ENCODE measurements around the gene ADAMTSL1. TPM values are rescaled to one million over a fixed set of nuclear protein-coding genes. Genes with fewer than 3 reads are reported as not detected.
A peak's percentile ranks its signal among the peaks of the same experiment; 100 is the strongest.

ADAMTSL1 gene
- total RNA-seq, 1 donor from 2014 or later, result 1.6 TPM

GRCh38 chr9:18487611-18488010 is 13.7 kb downstream of the ADAMTSL1 start:
- DNase-seq (ENCODE audit: low read depth), result no peak
- H3K27me3 ChIP-seq (ENCODE audit: control insufficient read depth, insufficient read depth, low read length), result no peaks in the 10 kb centered on the region
- no peaks in the 10 kb centered on the region for H3K36me3 ChIP-seq (ENCODE audit: control insufficient read depth, insufficient read depth, low read length)
- FAIRE-seq, result no peak
- H3K4me3 ChIP-seq (ENCODE audit: low read depth, low read length), result no peak overlapping the region
- TF ChIP-seq CTCF (IDR thresholded peaks at IDR 0.05; ENCODE audit: insufficient read depth, low read length, severe bottlenecking), result no peak

- Histone ChIP-seq H3K4me3 (ENCODE audit: low read depth, low read length) (no peak overlapping the region), H3K27me3 (ENCODE audit: control insufficient read depth, insufficient read depth, low read length) (no peaks in the 10 kb centered on the region), H3K36me3 (ENCODE audit: control insufficient read depth, insufficient read depth, low read length) (no peaks in the 10 kb centered on the region)
- no peak for FAIRE-seq
- no peak for DNase-seq (ENCODE audit: low read depth)
- TF ChIP-seq CTCF (IDR thresholded peaks at IDR 0.05; ENCODE audit: insufficient read depth, low read length, severe bottlenecking), result no peak
Measured at GRCh38 chr9:18488886-18489285, 14.9 kb downstream of the ADAMTSL1 start.

DNA sequence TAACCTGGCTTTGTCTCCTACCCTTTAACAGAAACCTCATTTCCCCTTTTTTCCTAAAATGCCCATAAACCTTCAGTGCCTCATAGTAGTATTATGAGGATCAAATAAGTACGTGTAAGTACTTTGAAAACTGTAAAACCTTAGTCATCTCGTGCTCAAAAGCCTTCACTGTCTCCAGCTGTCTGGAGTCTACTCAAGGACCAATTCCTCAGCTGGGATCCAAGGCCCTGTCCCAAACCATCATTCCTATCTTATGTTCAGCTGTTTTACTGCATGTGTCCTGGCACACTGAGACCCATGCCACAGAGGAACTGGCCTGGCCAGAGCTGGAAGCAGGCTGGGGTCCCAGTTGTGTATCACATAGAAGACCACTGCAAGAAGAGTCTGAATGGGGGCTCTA is 15.9 kb downstream of the ADAMTSL1 start:
- no peak for TF ChIP-seq CTCF (IDR thresholded peaks at IDR 0.05; ENCODE audit: insufficient read depth, low read length, severe bottlenecking)
- no peak overlapping the region for H3K4me3 ChIP-seq (ENCODE audit: low read depth, low read length)
- no peak for DNase-seq (ENCODE audit: low read depth)
- no peaks in the 10 kb centered on the region for H3K27me3 ChIP-seq (ENCODE audit: control insufficient read depth, insufficient read depth, low read length)
- no peaks in the 10 kb centered on the region for H3K36me3 ChIP-seq (ENCODE audit: control insufficient read depth, insufficient read depth, low read length)
- FAIRE-seq, result no peak

DNA sequence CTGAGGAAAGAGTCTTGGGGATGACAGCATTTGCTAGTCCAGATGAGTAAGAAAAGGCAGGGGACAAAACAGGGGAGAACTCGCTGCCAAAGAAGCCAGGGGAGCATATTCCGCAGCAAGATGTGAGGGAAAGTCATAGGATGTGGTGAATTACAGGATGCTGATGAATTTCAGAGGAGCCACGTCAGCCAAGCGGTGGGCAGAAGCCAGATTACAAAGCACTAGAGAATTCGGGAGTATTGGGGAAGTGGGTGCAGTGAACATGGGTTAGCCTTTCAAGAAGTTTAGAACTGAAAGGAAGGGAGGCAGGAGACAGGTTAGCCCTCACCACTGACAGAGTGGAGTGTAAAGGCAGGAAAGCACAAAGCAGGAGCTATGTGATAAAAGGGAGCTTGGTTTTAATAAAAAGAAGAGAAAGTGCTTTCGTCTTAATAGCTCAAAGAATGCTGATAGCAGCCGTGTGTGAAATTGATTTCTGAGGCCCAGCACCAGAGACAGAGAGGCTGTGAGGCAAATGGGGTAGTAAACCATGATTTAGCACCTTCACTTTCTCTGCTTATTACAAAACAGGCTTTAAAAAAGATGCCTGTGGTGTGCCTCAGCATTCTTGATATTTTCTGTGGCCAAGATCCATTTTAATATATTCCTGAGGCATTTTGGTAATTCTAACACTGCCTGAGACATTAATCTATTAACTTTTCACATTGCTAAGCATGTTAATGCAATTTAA is 16.9 kb downstream of the ADAMTSL1 start:
- TF ChIP-seq CTCF (IDR thresholded peaks at IDR 0.05; ENCODE audit: insufficient read depth, low read length, severe bottlenecking), result no peak
- DNase-seq (ENCODE audit: low read depth) (peak; percentile 87), FAIRE-seq (no peak)
- Histone ChIP-seq H3K4me3 (ENCODE audit: low read depth, low read length) (no peak overlapping the region), H3K27me3 (ENCODE audit: control insufficient read depth, insufficient read depth, low read length) (no peaks in the 10 kb centered on the region), H3K36me3 (ENCODE audit: control insufficient read depth, insufficient read depth, low read length) (no peaks in the 10 kb centered on the region)

GRCh38 chr9:18492612-18493011 is 18.7 kb downstream of the ADAMTSL1 start:
- no peak overlapping the region for H3K4me3 ChIP-seq (ENCODE audit: low read depth, low read length)
- no peaks in the 10 kb centered on the region for H3K36me3 ChIP-seq (ENCODE audit: control insufficient read depth, insufficient read depth, low read length)
- DNase-seq (ENCODE audit: low read depth) (peak; percentile 15), FAIRE-seq (no peak)
- no peak for TF ChIP-seq CTCF (IDR thresholded peaks at IDR 0.05; ENCODE audit: insufficient read depth, low read length, severe bottlenecking)
- H3K27me3 ChIP-seq (ENCODE audit: control insufficient read depth, insufficient read depth, low read length), result no peaks in the 10 kb centered on the region

Data from bronchial epithelial cell (primary cell).